Thymus (tissue), 11 donors: Measurements from ENCODE around the gene KEL. TPM values are rescaled to one million over a fixed set of nuclear protein-coding genes. Genes with fewer than 3 reads are reported as not detected.

ENCODE experiments used
- DNase-seq, 9 donors: peaks; one replicate each; pipeline ENCODE4 v3.0.0-alpha.2; 2013; ENCODE audit warnings: low spot score in 9 of 9, low read depth in 6 of 9, missing footprints in 1 of 9
- H3K27ac ChIP-seq, 2 donors: one replicate each; pipeline ENCODE4 v1.5.1; 2013; ENCODE audit warnings: control low read depth in 1 of 2, low read depth in 1 of 2, low read length in 1 of 2, mild to moderate bottlenecking in 1 of 2, moderate library complexity in 1 of 2
- H3K27me3 ChIP-seq, 2 donors: one replicate each; pipeline ENCODE4 v1.5.1; 2013; ENCODE audit warnings: low read length in 1 of 2; ENCODE audit not compliant: control insufficient read depth in 2 of 2, insufficient read depth in 1 of 2
- H3K36me3 ChIP-seq, 2 donors: one replicate each; pipeline ENCODE4 v1.5.1; 2013; ENCODE audit warnings: low read length in 1 of 2, mild to moderate bottlenecking in 1 of 2, moderate library complexity in 1 of 2; ENCODE audit not compliant: control insufficient read depth in 2 of 2, insufficient read depth in 2 of 2
- H3K4me1 ChIP-seq, 2 donors: one replicate each; pipeline ENCODE4 v1.5.1; 2013; ENCODE audit warnings: low read length in 2 of 2; ENCODE audit not compliant: control insufficient read depth in 2 of 2, insufficient read depth in 2 of 2
- H3K4me3 ChIP-seq, 2 donors: one replicate each; pipeline ENCODE4 v1.5.1; 2013; ENCODE audit warnings: low read length in 2 of 2, control low read depth in 1 of 2, mild to moderate bottlenecking in 1 of 2
- H3K9me3 ChIP-seq, 2 donors: one replicate each; pipeline ENCODE4 v1.5.1; 2013; ENCODE audit warnings: low read length in 1 of 2, mild to moderate bottlenecking in 1 of 2; ENCODE audit not compliant: control insufficient read depth in 2 of 2, insufficient read depth in 1 of 2
- WGBS: extraction: QIAGEN DNeasy Blood & Tissue Kit; methylation state at CpG from one replicate; pipeline ENCODE4 v1.1.7; 2013; 5-methylcytosine and 5-hydroxymethylcytosine counted together
- polyA plus RNA-seq: library from polyadenylated mRNA; stranded (reverse); fragments of 200-250 nt; gene quantifications from one replicate; pipeline ENCODE4 v1.2.3, GENCODE V29; 2013
- total RNA-seq: library from RNA; stranded (reverse); fragments of 120-200 nt; gene quantifications from one replicate; pipeline ENCODE4 v1.2.4, GENCODE V29; 2013
- donor health status: healthy.

KEL gene
- total and polyA plus RNA-seq, 2 donors, result 2.6 to 2.7 TPM

GRCh38 chr7:142910031-142910433 is 52.1 kb downstream of the KEL start:
- Histone ChIP-seq H3K4me1 (no peaks in the 10 kb centered on the region), H3K4me3 (no peak overlapping the region), H3K27me3 (no peaks in the 10 kb centered on the region), H3K36me3 (no peaks in the 10 kb centered on the region), H3K9me3 (peaks cover 0 to 2% of the 10 kb centered on the region in 2 donors), H3K27ac (no peak overlapping the region)
- WGBS, result 96% methylated on average over 2 of the region's 2 CpGs
- DNase-seq, result no peak

- 82% methylated on average over 21 of the region's 21 CpGs for WGBS
- no peak overlapping the region for H3K27ac ChIP-seq
Observed at GRCh38 chr7:142908921-142909890, 53.0 kb downstream of the KEL start.

GRCh38 chr7:142908290-142908689 is 53.9 kb downstream of the KEL start:
- Histone ChIP-seq H3K27ac (no peak overlapping the region), H3K36me3 (no peaks in the 10 kb centered on the region), H3K27me3 (no peaks in the 10 kb centered on the region), H3K4me1 (no peaks in the 10 kb centered on the region), H3K4me3 (no peak overlapping the region), H3K9me3 (peaks cover 0 to 2% of the 10 kb centered on the region in 2 donors)
- 96% methylated on average over 11 of the region's 11 CpGs for WGBS
- DNase-seq, result no peak

More at GRCh38 chr7:142908921-142909890, 53.0 kb downstream of the KEL start:
- Histone ChIP-seq H3K9me3 (peaks cover 0 to 2% of the 10 kb centered on the region in 2 donors), H3K4me1 (no peaks in the 10 kb centered on the region), H3K27me3 (no peaks in the 10 kb centered on the region), H3K36me3 (no peaks in the 10 kb centered on the region), H3K4me3 (no peak overlapping the region)
- DNase-seq, result no peak

GRCh38 chr7:142906643-142907042 is 55.5 kb downstream of the KEL start:
- 67% methylated on average over 2 of the region's 2 CpGs for WGBS
- Histone ChIP-seq H3K27me3 (no peaks in the 10 kb centered on the region), H3K27ac (no peak overlapping the region), H3K36me3 (no peaks in the 10 kb centered on the region), H3K4me3 (no peak overlapping the region), H3K9me3 (peaks cover 0 to 2% of the 10 kb centered on the region in 2 donors), H3K4me1 (no peaks in the 10 kb centered on the region)
- DNase-seq, result no peak

- H3K27me3 ChIP-seq, result no peaks in the 10 kb centered on the region
- H3K4me1 ChIP-seq, result no peaks in the 10 kb centered on the region
- no peak overlapping the region for H3K4me3 ChIP-seq
- H3K36me3 ChIP-seq, result no peaks in the 10 kb centered on the region
- H3K27ac ChIP-seq, result no peak overlapping the region
- peaks cover 0 to 2% of the 10 kb centered on the region in 2 donors for H3K9me3 ChIP-seq
- DNase-seq, result no peak
- whole genome bisulfite sequencing, result 89% methylated on average over 2 of the region's 2 CpGs
Observed at GRCh38 chr7:142905759-142906158, 56.4 kb downstream of the KEL start.

GRCh38 chr7:142904128-142904527 is 58.0 kb downstream of the KEL start:
- no peak overlapping the region for H3K4me3 ChIP-seq
- peaks cover 0 to 2% of the 10 kb centered on the region in 2 donors for H3K9me3 ChIP-seq
- no peak for DNase-seq
- H3K27me3 ChIP-seq, result no peaks in the 10 kb centered on the region
- H3K36me3 ChIP-seq, result no peaks in the 10 kb centered on the region
- H3K27ac ChIP-seq, result no peak overlapping the region
- H3K4me1 ChIP-seq, result no peaks in the 10 kb centered on the region

GRCh38 chr7:142901426-142902259 is 60.5 kb downstream of the KEL start:
- H3K27ac ChIP-seq, result no peak overlapping the region
- no peaks in the 10 kb centered on the region for H3K4me1 ChIP-seq

GRCh38 chr7:142899661-142900060 is 62.5 kb downstream of the KEL start:
- WGBS, result 41% methylated on average over 3 of the region's 3 CpGs
- H3K4me3 ChIP-seq, result no peak overlapping the region
- H3K27me3 ChIP-seq, result no peaks in the 10 kb centered on the region
- DNase-seq, result no peak
- no peak overlapping the region for H3K27ac ChIP-seq
- no peaks in the 10 kb centered on the region for H3K9me3 ChIP-seq
- H3K36me3 ChIP-seq, result no peaks in the 10 kb centered on the region
- no peaks in the 10 kb centered on the region for H3K4me1 ChIP-seq

More at GRCh38 chr7:142901426-142902259, 60.5 kb downstream of the KEL start:
- no peaks in the 10 kb centered on the region for H3K9me3 ChIP-seq
- H3K36me3 ChIP-seq, result no peaks in the 10 kb centered on the region
- no peaks in the 10 kb centered on the region for H3K27me3 ChIP-seq
- DNase-seq, result no peak
- 89% methylated on average over 15 of the region's 15 CpGs for WGBS
- no peak overlapping the region for H3K4me3 ChIP-seq
